MM.1S (cell line): Measurements from ENCODE around the gene NUDT4B.
"Not testable (repeated sequence)": the region's sequence is repeated elsewhere in the genome, so short reads cannot be mapped to it uniquely, and the experiment has no call there.

Experiments used
- DNase-seq: peaks from one replicate; pipeline ENCODE4 v3.0.0-alpha.2; 2015
- H2AFZ ChIP-seq: fragments of 300-600 bp; sonication (generic); 2 replicates; pipeline ENCODE4 v1.6.0; 2016; ENCODE audit warnings: antibody characterized with exemption, low read length
- H3F3A ChIP-seq: fragments of 300-600 bp; sonication (generic); 2 replicates; pipeline ENCODE4 v1.6.1; 2016; ENCODE audit warnings: mild to moderate bottlenecking, antibody characterized with exemption, low read length, moderate library complexity, mixed read lengths; ENCODE audit not compliant: insufficient read depth
- H3K27ac ChIP-seq: fragments of 300-600 bp; sonication (generic); 2 replicates; pipeline ENCODE4 v1.5.1; 2016; ENCODE audit warnings: mild to moderate bottlenecking, low read length
- H3K27me3 ChIP-seq: fragments of 300-600 bp; sonication (generic); replicated peaks from 2 replicates; pipeline ENCODE4 v1.6.0; 2016; ENCODE audit warnings: low read length; ENCODE audit not compliant: insufficient read depth
- H3K36me3 ChIP-seq: fragments of 300-600 bp; sonication (generic); replicated peaks from 2 replicates; pipeline ENCODE4 v1.6.1; 2016; ENCODE audit warnings: mild to moderate bottlenecking, low read length, mixed read lengths; ENCODE audit not compliant: insufficient read depth
- H3K4me1 ChIP-seq: fragments of 300-600 bp; sonication (generic); 2 replicates; pipeline ENCODE4 v1.6.1; 2016; ENCODE audit warnings: low read length, mixed read lengths
- H3K4me2 ChIP-seq: fragments of 300-600 bp; sonication (generic); 2 replicates; pipeline ENCODE4 v1.6.0; 2016; ENCODE audit warnings: low read depth, low read length
- H3K4me3 ChIP-seq: fragments of 300-600 bp; sonication (generic); 2 replicates; pipeline ENCODE4 v1.5.1; 2016; ENCODE audit warnings: low read length, mixed read lengths
- H3K79me2 ChIP-seq: fragments of 300-600 bp; sonication (generic); 2 replicates; pipeline ENCODE4 v1.6.1; 2016; ENCODE audit warnings: mixed run types, low read length, mixed read lengths
- H3K9ac ChIP-seq: fragments of 300-600 bp; sonication (generic); 2 replicates; pipeline ENCODE4 v1.6.1; 2016; ENCODE audit warnings: low read length, mixed read lengths
- H3K9me2 ChIP-seq: fragments of 300-600 bp; sonication (generic); replicated peaks from 2 replicates; pipeline ENCODE4 v1.6.1; 2016; ENCODE audit warnings: mild to moderate bottlenecking, low read length, mixed read lengths; ENCODE audit not compliant: insufficient read depth
- H3K9me3 ChIP-seq: fragments of 300-600 bp; sonication (generic); replicated peaks from 2 replicates; pipeline ENCODE4 v1.6.1; 2016; ENCODE audit warnings: mild to moderate bottlenecking, low read length, mixed read lengths; ENCODE audit not compliant: insufficient read depth
- H4K20me1 ChIP-seq: fragments of 300-600 bp; sonication (generic); 2 replicates; pipeline ENCODE4 v1.6.1; 2016; ENCODE audit warnings: mild to moderate bottlenecking, low read length, moderate library complexity, mixed read lengths; ENCODE audit not compliant: insufficient read depth

The NUDT4B gene

GRCh38 chr1:148761360-148761759, 12.8 kb downstream of the NUDT4B start:
- H3K79me2 ChIP-seq, H3K4me3 ChIP-seq, H3K27me3 ChIP-seq, H3K4me1 ChIP-seq, H3F3A ChIP-seq, H3K27ac ChIP-seq, H3K9me2 ChIP-seq, H3K9ac ChIP-seq, DNase-seq, H3K4me2 ChIP-seq, H4K20me1 ChIP-seq, H3K36me3 ChIP-seq, H3K9me3 ChIP-seq, H2AFZ ChIP-seq: not testable (repeated sequence)

GRCh38 chr1:148765238-148766019, 16.9 kb downstream of the NUDT4B start:
- not testable (repeated sequence) for H3K9ac ChIP-seq, H3K4me1 ChIP-seq, H3K9me2 ChIP-seq, H3K4me3 ChIP-seq, H3K9me3 ChIP-seq, H3K4me2 ChIP-seq, DNase-seq, H3K36me3 ChIP-seq, H4K20me1 ChIP-seq, H3F3A ChIP-seq, H3K79me2 ChIP-seq, H3K27me3 ChIP-seq, H3K27ac ChIP-seq, H2AFZ ChIP-seq

- H3K27ac ChIP-seq, H3K4me3 ChIP-seq, H3K4me2 ChIP-seq, H3K9me2 ChIP-seq, H3F3A ChIP-seq, H3K27me3 ChIP-seq, H3K79me2 ChIP-seq, H4K20me1 ChIP-seq, H3K4me1 ChIP-seq, H3K9ac ChIP-seq, H2AFZ ChIP-seq, H3K36me3 ChIP-seq, DNase-seq, H3K9me3 ChIP-seq: not testable (repeated sequence)
These were observed 20.0 kb downstream of the NUDT4B start for GRCh38 chr1:148768541-148768940.

- not testable (repeated sequence) for H3K36me3 ChIP-seq, H3K4me3 ChIP-seq, H3K4me1 ChIP-seq, H2AFZ ChIP-seq, H3K4me2 ChIP-seq, H4K20me1 ChIP-seq, H3K27me3 ChIP-seq, H3K79me2 ChIP-seq, DNase-seq, H3F3A ChIP-seq, H3K27ac ChIP-seq, H3K9me3 ChIP-seq, H3K9me2 ChIP-seq, H3K9ac ChIP-seq
These were observed 20.9 kb downstream of the NUDT4B start for GRCh38 chr1:148769495-148769894.

- H3K27ac ChIP-seq, H3K27me3 ChIP-seq, DNase-seq, H3K9me2 ChIP-seq, H3K36me3 ChIP-seq, H3K79me2 ChIP-seq, H2AFZ ChIP-seq, H3K9me3 ChIP-seq, H3F3A ChIP-seq, H4K20me1 ChIP-seq, H3K4me1 ChIP-seq, H3K4me2 ChIP-seq, H3K9ac ChIP-seq, H3K4me3 ChIP-seq: not testable (repeated sequence)
These were observed 25.1 kb downstream of the NUDT4B start for GRCh38 chr1:148773690-148774089.

- not testable (repeated sequence) for H3F3A ChIP-seq, H3K27ac ChIP-seq, H4K20me1 ChIP-seq, H3K36me3 ChIP-seq, H3K4me3 ChIP-seq, H3K9me2 ChIP-seq, H3K79me2 ChIP-seq, DNase-seq, H2AFZ ChIP-seq, H3K9ac ChIP-seq, H3K4me1 ChIP-seq, H3K27me3 ChIP-seq, H3K4me2 ChIP-seq, H3K9me3 ChIP-seq
These were observed 25.5 kb downstream of the NUDT4B start for GRCh38 chr1:148774102-148774501.

- H3K36me3 ChIP-seq, DNase-seq, H3K27ac ChIP-seq, H3K27me3 ChIP-seq, H3F3A ChIP-seq, H3K9ac ChIP-seq, H3K4me1 ChIP-seq, H2AFZ ChIP-seq, H4K20me1 ChIP-seq, H3K9me3 ChIP-seq, H3K79me2 ChIP-seq, H3K4me3 ChIP-seq, H3K9me2 ChIP-seq, H3K4me2 ChIP-seq: not testable (repeated sequence)
These were observed 26.7 kb downstream of the NUDT4B start for GRCh38 chr1:148775263-148775662.

- not testable (repeated sequence) for H3K36me3 ChIP-seq, H3K4me2 ChIP-seq, H3K27me3 ChIP-seq, H3K9ac ChIP-seq, H3K4me1 ChIP-seq, DNase-seq, H3F3A ChIP-seq, H2AFZ ChIP-seq, H3K9me2 ChIP-seq, H3K27ac ChIP-seq, H3K79me2 ChIP-seq, H4K20me1 ChIP-seq, H3K4me3 ChIP-seq, H3K9me3 ChIP-seq
These were observed 29.1 kb downstream of the NUDT4B start for GRCh38 chr1:148777649-148778048.
